GM23338 (cell line): ENCODE measurements around the gene MRPS31. TPM values are rescaled to one million over a fixed set of nuclear protein-coding genes. Genes with fewer than 3 reads are reported as not detected.

Source experiments
- ATAC-seq: fragments of 200-7000 bp; cut with Tn5 transposase; 3 replicates; pipeline ENCODE4 v1.9.1; 2020
- DNase-seq: peaks from one replicate; pipeline ENCODE4 v3.0.0-alpha.2; 2015; ENCODE audit warnings: low spot score
- H2AFZ ChIP-seq: fragments of 200-600 bp; sonication (generic); 2 replicates; pipeline ENCODE4 v1.8.0; 2016; ENCODE audit warnings: antibody characterized with exemption, mild to moderate bottlenecking, moderate library complexity
- H3F3A ChIP-seq: fragments of 200-600 bp; sonication (generic); replicated peaks from 2 replicates; pipeline ENCODE4 v1.8.0; 2017; ENCODE audit warnings: antibody characterized with exemption, mixed run types, low read depth
- H3K27ac ChIP-seq: fragments of 200-600 bp; sonication (generic); 2 replicates; pipeline ENCODE4 v1.6.1; 2016; ENCODE audit warnings: low read depth
- H3K27me3 ChIP-seq: fragments of 200-600 bp; sonication (generic); 2 replicates; pipeline ENCODE4 v1.8.0; 2016; ENCODE audit warnings: mild to moderate bottlenecking, mixed run types, moderate library complexity; ENCODE audit not compliant: insufficient read depth
- H3K36me3 ChIP-seq: fragments of 200-600 bp; sonication (generic); 2 replicates; pipeline ENCODE4 v1.8.0; 2016; ENCODE audit warnings: mild to moderate bottlenecking; ENCODE audit not compliant: insufficient read depth
- H3K4me1 ChIP-seq: fragments of 200-600 bp; sonication (generic); 2 replicates; pipeline ENCODE4 v1.8.0; 2016; ENCODE audit warnings: mild to moderate bottlenecking, moderate library complexity; ENCODE audit not compliant: insufficient read depth
- H3K4me2 ChIP-seq: fragments of 200-600 bp; sonication (generic); 2 replicates; pipeline ENCODE4 v1.7.1; 2017; ENCODE audit warnings: mixed run types
- H3K4me3 ChIP-seq: fragments of 200-600 bp; sonication (generic); 2 replicates; pipeline ENCODE4 v1.6.1; 2016; ENCODE audit warnings: mixed run types
- H3K79me2 ChIP-seq: fragments of 200-600 bp; sonication (generic); replicated peaks from 2 replicates; pipeline ENCODE4 v1.8.0; 2017; ENCODE audit warnings: mild to moderate bottlenecking; ENCODE audit not compliant: insufficient read depth
- H3K9me2 ChIP-seq: fragments of 200-600 bp; sonication (generic); 2 replicates; pipeline ENCODE4 v1.8.0; 2017; ENCODE audit not compliant: insufficient read depth
- H4K20me1 ChIP-seq: fragments of 200-600 bp; sonication (generic); replicated peaks from 2 replicates; pipeline ENCODE4 v1.8.0; 2017; ENCODE audit warnings: mild to moderate bottlenecking; ENCODE audit not compliant: insufficient read depth
- H3K27ac Mint-ChIP-seq: 2 replicates; pipeline ENCODE4 v1.8.0; 2020; ENCODE audit warnings: inconsistent platforms, mild to moderate bottlenecking, moderate library complexity, mixed read lengths
- H3K27me3 Mint-ChIP-seq: 3 replicates; pipeline ENCODE4 v1.8.0; 2022; ENCODE audit warnings: low read depth, mild to moderate bottlenecking, moderate library complexity, mixed read lengths, inconsistent platforms; ENCODE audit not compliant: insufficient read depth, poor library complexity
- H3K36me3 Mint-ChIP-seq: 3 replicates; pipeline ENCODE4 v1.8.0; 2021; ENCODE audit warnings: low read depth, mild to moderate bottlenecking, inconsistent platforms, moderate library complexity, mixed read lengths
- H3K4me1 Mint-ChIP-seq: 3 replicates; pipeline ENCODE4 v1.8.0; 2020; ENCODE audit warnings: mild to moderate bottlenecking, inconsistent platforms, mixed read lengths
- H3K4me3 Mint-ChIP-seq: 3 replicates; pipeline ENCODE4 v1.8.0; 2021; ENCODE audit warnings: moderate library complexity, mild to moderate bottlenecking, inconsistent platforms, mixed read lengths
- H3K9me3 Mint-ChIP-seq: 3 replicates; pipeline ENCODE4 v1.8.0; 2020; ENCODE audit warnings: moderate library complexity, mild to moderate bottlenecking, inconsistent platforms, mixed read lengths
- CREB1 ChIP-seq: fragments of 250-450 bp; sonication (Bioruptor Pico); IDR thresholded peaks from 2 replicates; pipeline ENCODE4 v1.5.0; 2020; ENCODE audit warnings: low read depth, mild to moderate bottlenecking, moderate library complexity
- EZH2 ChIP-seq: fragments of 200-600 bp; sonication (generic); IDR thresholded peaks from one replicate; pipeline ENCODE4 v1.8.0; 2017; ENCODE audit warnings: antibody characterized with exemption, mild to moderate bottlenecking, low read depth; ENCODE audit not compliant: unreplicated experiment
- EZH2phosphoT487 ChIP-seq: fragments of 200-600 bp; sonication (generic); IDR thresholded peaks from one replicate; pipeline ENCODE4 v1.8.1; 2018; ENCODE audit warnings: antibody characterized with exemption; ENCODE audit not compliant: unreplicated experiment
- JUNB ChIP-seq: IDR thresholded peaks from one replicate; pipeline ENCODE4 v1.6.1; 2016; ENCODE audit warnings: antibody characterized with exemption; ENCODE audit not compliant: unreplicated experiment
- NANOG ChIP-seq: IDR thresholded peaks from 2 replicates; pipeline ENCODE4 v1.6.1; 2016; ENCODE audit warnings: antibody characterized with exemption, borderline replicate concordance
- POLR2AphosphoS5 ChIP-seq: IDR thresholded peaks from 2 replicates; pipeline ENCODE4 v1.6.1; 2016; ENCODE audit warnings: antibody characterized with exemption, low read depth
- STAT1 ChIP-seq: IDR thresholded peaks from one replicate; pipeline ENCODE4 v1.6.1; 2016; ENCODE audit warnings: antibody characterized with exemption; ENCODE audit not compliant: unreplicated experiment
- ZNF114 ChIP-seq: fragments of 250-450 bp; sonication (Bioruptor Pico); IDR thresholded peaks from 2 replicates; pipeline ENCODE4 v1.5.0; 2020; ENCODE audit warnings: mild to moderate bottlenecking, moderate library complexity
- ZNF331 ChIP-seq: fragments of 250-450 bp; sonication (Bioruptor Pico); IDR thresholded peaks from 2 replicates; pipeline ENCODE4 v1.5.0; 2020; ENCODE audit warnings: low read depth, mild to moderate bottlenecking, moderate library complexity
- polyA plus RNA-seq: library from polyadenylated mRNA; unstranded; fragments of >200 nt; fragmentation: Nextera tagmentation; extraction: Ambion mirVana; gene quantifications from 2 replicates; pipeline ENCODE4 v1.2.1, GENCODE V29; 2016
- total RNA-seq: library from RNA; depleted of rRNA; stranded (reverse); fragments of >200 nt; shearing (Covaris generic); gene quantifications from 2 replicates; pipeline ENCODE4 v1.2.3, GENCODE V29; 2014
- TF ChIP-seq, protein P1 (sequence below): IDR thresholded peaks from 2 replicates; pipeline ENCODE4 v1.6.1; 2016; ENCODE audit warnings: antibody characterized with exemption
- TF ChIP-seq, protein P2 (sequence below): IDR thresholded peaks from one replicate; pipeline ENCODE4 v1.6.1; 2018; ENCODE audit warnings: antibody characterized with exemption; ENCODE audit not compliant: unreplicated experiment
- TF ChIP-seq, protein P3 (sequence below): fragments of 250-450 bp; sonication (Bioruptor Pico); IDR thresholded peaks from 2 replicates; pipeline ENCODE4 v1.5.0; 2020; ENCODE audit warnings: mild to moderate bottlenecking, moderate library complexity
- TF ChIP-seq, protein P4 (sequence below), 2 experiments: fragments of 200-600 bp in 1 of 2; sonication (generic) in 1 of 2; conservative IDR thresholded peaks; 2 replicates each; pipeline versions ENCODE4 v1.5.1 to v1.6.1; 2016 to 2017; ENCODE audit warnings: antibody characterized with exemption in 2 of 2, low read depth in 2 of 2, mild to moderate bottlenecking in 2 of 2, moderate library complexity in 1 of 2

Gene MRPS31
- total and polyA plus RNA-seq, 2 experiments from 2014 or later: 26.8 to 62.7 TPM

DNA sequence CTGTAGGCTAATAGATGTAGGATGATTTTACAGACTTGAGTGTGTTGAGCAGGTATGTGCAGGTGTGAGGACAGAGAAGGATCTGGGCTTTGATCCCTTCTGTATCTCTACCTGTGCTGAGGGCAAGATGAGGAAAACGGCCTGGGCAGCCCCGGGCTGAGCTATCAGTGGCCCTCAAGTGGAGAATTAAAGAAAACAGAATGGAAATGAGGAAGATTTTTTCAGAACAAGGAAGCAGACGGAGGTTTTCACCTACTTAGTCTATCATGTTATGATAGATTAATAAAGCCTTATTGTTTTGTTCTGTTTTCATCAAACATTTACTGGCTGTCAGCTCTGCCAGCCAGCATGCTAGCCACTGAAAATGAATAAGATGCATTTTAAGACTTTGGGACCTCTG lies 82.2 kb downstream of the MRPS31 start:
- Mint-ChIP-seq H3K36me3 (no peaks in the 10 kb centered on the region), H3K9me3 (no peaks in the 10 kb centered on the region)
- ATAC-seq: no peak

More for the DNA sequence above, 82.2 kb downstream of the MRPS31 start:
- Histone ChIP-seq H3K79me2 (no peaks in the 10 kb centered on the region), H3K27ac (no peak overlapping the region), H3K4me3 (no peak overlapping the region), H4K20me1 (no peaks in the 10 kb centered on the region), H3K4me1 (no peaks in the 10 kb centered on the region; the same call in 1 of the 2 replicates), H3K36me3 (no peaks in the 10 kb centered on the region), H3K4me2 (no peak overlapping the region), H3K27me3 (no peaks in the 10 kb centered on the region), H3K9me2 (no peaks in the 10 kb centered on the region), H2AFZ (peak overlapping the region; percentile 66; the same call in 1 of the 2 replicates), H3F3A (no peaks in the 10 kb centered on the region)
- H3K4me3 Mint-ChIP-seq: no peak overlapping the region
- no peaks in the 10 kb centered on the region for H3K4me1 Mint-ChIP-seq
- TF ChIP-seq, protein P1, sequence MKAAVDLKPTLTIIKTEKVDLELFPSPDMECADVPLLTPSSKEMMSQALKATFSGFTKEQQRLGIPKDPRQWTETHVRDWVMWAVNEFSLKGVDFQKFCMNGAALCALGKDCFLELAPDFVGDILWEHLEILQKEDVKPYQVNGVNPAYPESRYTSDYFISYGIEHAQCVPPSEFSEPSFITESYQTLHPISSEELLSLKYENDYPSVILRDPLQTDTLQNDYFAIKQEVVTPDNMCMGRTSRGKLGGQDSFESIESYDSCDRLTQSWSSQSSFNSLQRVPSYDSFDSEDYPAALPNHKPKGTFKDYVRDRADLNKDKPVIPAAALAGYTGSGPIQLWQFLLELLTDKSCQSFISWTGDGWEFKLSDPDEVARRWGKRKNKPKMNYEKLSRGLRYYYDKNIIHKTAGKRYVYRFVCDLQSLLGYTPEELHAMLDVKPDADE: no peak
- TF ChIP-seq POLR2AphosphoS5 (no peak), ZNF114 (no peak), EZH2phosphoT487 (no peak), ZNF331 (CRISPR knock-in tag) (no peak), CREB1 (no peak), STAT1 (no peak), NANOG (no peak), JUNB (no peak), EZH2 (no peak)
- TF ChIP-seq, protein P2, sequence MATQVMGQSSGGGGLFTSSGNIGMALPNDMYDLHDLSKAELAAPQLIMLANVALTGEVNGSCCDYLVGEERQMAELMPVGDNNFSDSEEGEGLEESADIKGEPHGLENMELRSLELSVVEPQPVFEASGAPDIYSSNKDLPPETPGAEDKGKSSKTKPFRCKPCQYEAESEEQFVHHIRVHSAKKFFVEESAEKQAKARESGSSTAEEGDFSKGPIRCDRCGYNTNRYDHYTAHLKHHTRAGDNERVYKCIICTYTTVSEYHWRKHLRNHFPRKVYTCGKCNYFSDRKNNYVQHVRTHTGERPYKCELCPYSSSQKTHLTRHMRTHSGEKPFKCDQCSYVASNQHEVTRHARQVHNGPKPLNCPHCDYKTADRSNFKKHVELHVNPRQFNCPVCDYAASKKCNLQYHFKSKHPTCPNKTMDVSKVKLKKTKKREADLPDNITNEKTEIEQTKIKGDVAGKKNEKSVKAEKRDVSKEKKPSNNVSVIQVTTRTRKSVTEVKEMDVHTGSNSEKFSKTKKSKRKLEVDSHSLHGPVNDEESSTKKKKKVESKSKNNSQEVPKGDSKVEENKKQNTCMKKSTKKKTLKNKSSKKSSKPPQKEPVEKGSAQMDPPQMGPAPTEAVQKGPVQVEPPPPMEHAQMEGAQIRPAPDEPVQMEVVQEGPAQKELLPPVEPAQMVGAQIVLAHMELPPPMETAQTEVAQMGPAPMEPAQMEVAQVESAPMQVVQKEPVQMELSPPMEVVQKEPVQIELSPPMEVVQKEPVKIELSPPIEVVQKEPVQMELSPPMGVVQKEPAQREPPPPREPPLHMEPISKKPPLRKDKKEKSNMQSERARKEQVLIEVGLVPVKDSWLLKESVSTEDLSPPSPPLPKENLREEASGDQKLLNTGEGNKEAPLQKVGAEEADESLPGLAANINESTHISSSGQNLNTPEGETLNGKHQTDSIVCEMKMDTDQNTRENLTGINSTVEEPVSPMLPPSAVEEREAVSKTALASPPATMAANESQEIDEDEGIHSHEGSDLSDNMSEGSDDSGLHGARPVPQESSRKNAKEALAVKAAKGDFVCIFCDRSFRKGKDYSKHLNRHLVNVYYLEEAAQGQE: no peak
- TF ChIP-seq, protein P3, sequence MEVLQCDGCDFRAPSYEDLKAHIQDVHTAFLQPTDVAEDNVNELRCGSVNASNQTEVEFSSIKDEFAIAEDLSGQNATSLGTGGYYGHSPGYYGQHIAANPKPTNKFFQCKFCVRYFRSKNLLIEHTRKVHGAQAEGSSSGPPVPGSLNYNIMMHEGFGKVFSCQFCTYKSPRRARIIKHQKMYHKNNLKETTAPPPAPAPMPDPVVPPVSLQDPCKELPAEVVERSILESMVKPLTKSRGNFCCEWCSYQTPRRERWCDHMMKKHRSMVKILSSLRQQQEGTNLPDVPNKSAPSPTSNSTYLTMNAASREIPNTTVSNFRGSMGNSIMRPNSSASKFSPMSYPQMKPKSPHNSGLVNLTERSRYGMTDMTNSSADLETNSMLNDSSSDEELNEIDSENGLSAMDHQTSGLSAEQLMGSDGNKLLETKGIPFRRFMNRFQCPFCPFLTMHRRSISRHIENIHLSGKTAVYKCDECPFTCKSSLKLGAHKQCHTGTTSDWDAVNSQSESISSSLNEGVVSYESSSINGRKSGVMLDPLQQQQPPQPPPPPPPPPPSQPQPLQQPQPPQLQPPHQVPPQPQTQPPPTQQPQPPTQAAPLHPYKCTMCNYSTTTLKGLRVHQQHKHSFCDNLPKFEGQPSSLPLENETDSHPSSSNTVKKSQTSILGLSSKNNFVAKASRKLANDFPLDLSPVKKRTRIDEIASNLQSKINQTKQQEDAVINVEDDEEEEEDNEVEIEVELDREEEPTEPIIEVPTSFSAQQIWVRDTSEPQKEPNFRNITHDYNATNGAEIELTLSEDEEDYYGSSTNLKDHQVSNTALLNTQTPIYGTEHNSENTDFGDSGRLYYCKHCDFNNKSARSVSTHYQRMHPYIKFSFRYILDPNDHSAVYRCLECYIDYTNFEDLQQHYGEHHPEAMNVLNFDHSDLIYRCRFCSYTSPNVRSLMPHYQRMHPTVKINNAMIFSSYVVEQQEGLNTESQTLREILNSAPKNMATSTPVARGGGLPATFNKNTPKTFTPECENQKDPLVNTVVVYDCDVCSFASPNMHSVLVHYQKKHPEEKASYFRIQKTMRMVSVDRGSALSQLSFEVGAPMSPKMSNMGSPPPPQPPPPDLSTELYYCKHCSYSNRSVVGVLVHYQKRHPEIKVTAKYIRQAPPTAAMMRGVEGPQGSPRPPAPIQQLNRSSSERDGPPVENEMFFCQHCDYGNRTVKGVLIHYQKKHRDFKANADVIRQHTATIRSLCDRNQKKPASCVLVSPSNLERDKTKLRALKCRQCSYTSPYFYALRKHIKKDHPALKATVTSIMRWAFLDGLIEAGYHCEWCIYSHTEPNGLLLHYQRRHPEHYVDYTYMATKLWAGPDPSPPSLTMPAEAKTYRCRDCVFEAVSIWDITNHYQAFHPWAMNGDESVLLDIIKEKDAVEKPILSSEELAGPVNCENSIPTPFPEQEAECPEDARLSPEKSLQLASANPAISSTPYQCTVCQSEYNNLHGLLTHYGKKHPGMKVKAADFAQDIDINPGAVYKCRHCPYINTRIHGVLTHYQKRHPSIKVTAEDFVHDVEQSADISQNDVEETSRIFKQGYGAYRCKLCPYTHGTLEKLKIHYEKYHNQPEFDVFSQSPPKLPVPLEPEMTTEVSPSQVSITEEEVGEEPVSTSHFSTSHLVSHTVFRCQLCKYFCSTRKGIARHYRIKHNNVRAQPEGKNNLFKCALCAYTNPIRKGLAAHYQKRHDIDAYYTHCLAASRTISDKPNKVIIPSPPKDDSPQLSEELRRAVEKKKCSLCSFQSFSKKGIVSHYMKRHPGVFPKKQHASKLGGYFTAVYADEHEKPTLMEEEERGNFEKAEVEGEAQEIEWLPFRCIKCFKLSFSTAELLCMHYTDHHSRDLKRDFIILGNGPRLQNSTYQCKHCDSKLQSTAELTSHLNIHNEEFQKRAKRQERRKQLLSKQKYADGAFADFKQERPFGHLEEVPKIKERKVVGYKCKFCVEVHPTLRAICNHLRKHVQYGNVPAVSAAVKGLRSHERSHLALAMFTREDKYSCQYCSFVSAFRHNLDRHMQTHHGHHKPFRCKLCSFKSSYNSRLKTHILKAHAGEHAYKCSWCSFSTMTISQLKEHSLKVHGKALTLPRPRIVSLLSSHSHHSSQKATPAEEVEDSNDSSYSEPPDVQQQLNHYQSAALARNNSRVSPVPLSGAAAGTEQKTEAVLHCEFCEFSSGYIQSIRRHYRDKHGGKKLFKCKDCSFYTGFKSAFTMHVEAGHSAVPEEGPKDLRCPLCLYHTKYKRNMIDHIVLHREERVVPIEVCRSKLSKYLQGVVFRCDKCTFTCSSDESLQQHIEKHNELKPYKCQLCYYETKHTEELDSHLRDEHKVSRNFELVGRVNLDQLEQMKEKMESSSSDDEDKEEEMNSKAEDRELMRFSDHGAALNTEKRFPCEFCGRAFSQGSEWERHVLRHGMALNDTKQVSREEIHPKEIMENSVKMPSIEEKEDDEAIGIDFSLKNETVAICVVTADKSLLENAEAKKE (CRISPR knock-in tag): no peak
- TF ChIP-seq, protein P4, sequence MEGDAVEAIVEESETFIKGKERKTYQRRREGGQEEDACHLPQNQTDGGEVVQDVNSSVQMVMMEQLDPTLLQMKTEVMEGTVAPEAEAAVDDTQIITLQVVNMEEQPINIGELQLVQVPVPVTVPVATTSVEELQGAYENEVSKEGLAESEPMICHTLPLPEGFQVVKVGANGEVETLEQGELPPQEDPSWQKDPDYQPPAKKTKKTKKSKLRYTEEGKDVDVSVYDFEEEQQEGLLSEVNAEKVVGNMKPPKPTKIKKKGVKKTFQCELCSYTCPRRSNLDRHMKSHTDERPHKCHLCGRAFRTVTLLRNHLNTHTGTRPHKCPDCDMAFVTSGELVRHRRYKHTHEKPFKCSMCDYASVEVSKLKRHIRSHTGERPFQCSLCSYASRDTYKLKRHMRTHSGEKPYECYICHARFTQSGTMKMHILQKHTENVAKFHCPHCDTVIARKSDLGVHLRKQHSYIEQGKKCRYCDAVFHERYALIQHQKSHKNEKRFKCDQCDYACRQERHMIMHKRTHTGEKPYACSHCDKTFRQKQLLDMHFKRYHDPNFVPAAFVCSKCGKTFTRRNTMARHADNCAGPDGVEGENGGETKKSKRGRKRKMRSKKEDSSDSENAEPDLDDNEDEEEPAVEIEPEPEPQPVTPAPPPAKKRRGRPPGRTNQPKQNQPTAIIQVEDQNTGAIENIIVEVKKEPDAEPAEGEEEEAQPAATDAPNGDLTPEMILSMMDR (conservative IDR thresholded peaks at IDR 0.05; ENCODE audit: low read depth in 2 of 2): no peak
- H3K27me3 Mint-ChIP-seq: peaks cover 1% of the 10 kb centered on the region
- no peak for DNase-seq
- no peak overlapping the region for H3K27ac Mint-ChIP-seq
